A549 (cell line): ENCODE data around the gene TCAP. TPM values are rescaled to one million over a fixed set of nuclear protein-coding genes. Genes with fewer than 3 reads are reported as not detected.

Source experiments
- ATAC-seq, 2 experiments: fragments of 200-7000 bp in 1 of 2; fragments of >200 bp in 1 of 2; cut with Nextera tagmentation in 1 of 2; cut with Tn5 transposase in 1 of 2; 3 replicates each; pipeline versions ENCODE4 v1.8.0 to v1.9.1; 2018 to 2020; ENCODE audit warnings: mild to moderate bottlenecking in 1 of 2, moderate library complexity in 1 of 2
- CTCF ChIA-PET: fragments of 300-600 bp; sonication (Branson Sonifier 250); formaldehyde crosslinking; extraction: SDS; loops from one replicate; lab custom pipeline; 2021; ENCODE audit warnings: antibody characterized with exemption, inconsistent platforms; lab: Yijun Ruan, JAX
- POLR2A ChIA-PET: fragments of 350-600 bp; formaldehyde crosslinking; extraction: SDS; loops from one replicate; lab custom pipeline; 2021; ENCODE audit warnings: antibody characterized with exemption, inconsistent platforms; lab: Yijun Ruan, JAX
- DNase-seq, 2 experiments: peaks; one replicate each; pipeline versions ENCODE4 v3.0.0 to v3.0.0-alpha.2; 2011 to 2016; ENCODE audit warnings: low read depth in 1 of 2, low spot score in 1 of 2
- FAIRE-seq: peaks from 2 replicates; lab custom pipeline; 2011; peaks lifted over from hg19 to GRCh38; lab: Jason Lieb, UNC
- H3K27ac ChIP-seq, 2 experiments: fragments of >200 bp; sonication (Bioruptor Twin); formaldehyde crosslinking; 3 replicates each; pipeline ENCODE4 v1.5.1; 2016 to 2017
- H3K4me1 ChIP-seq: fragments of >200 bp; sonication (Bioruptor Twin); formaldehyde crosslinking; 3 replicates; pipeline ENCODE4 v1.6.1; 2016
- H3K4me2 ChIP-seq: fragments of >200 bp; sonication (Bioruptor Twin); formaldehyde crosslinking; 3 replicates; pipeline ENCODE4 v1.6.1; 2016
- H3K4me3 ChIP-seq: fragments of >200 bp; sonication (Bioruptor Twin); formaldehyde crosslinking; 3 replicates; pipeline ENCODE4 v1.5.1; 2016
- H3K9me3 ChIP-seq: fragments of >200 bp; sonication (Bioruptor Twin); formaldehyde crosslinking; 3 replicates; pipeline ENCODE4 v1.6.1; 2016
- CBX8 ChIP-seq: fragments of 200-600 bp; sonication (generic); IDR thresholded peaks from 2 replicates; pipeline ENCODE4 v1.6.1; 2016
- CEBPB ChIP-seq, 2 experiments: fragments of >200 bp in 1 of 2; sonication (Bioruptor Twin) in 1 of 2; formaldehyde crosslinking in 1 of 2; IDR thresholded peaks; 2 replicates each; pipeline ENCODE4 v1.6.1; 2012 to 2016
- CHD2 ChIP-seq: fragments of 150-350 bp; IDR thresholded peaks from 2 replicates; pipeline ENCODE4 v1.6.1; 2014; ENCODE audit warnings: low read length; ENCODE audit not compliant: partially characterized antibody
- CTCF ChIP-seq: fragments of >200 bp; sonication (Bioruptor Twin); formaldehyde crosslinking; IDR thresholded peaks from 3 replicates; pipeline ENCODE4 v1.5.1; 2016
- E2F6 ChIP-seq: IDR thresholded peaks from 2 replicates; pipeline ENCODE4 v1.6.1; 2012; ENCODE audit warnings: low read depth, borderline replicate concordance
- EHMT2 ChIP-seq: fragments of 200-600 bp; sonication (generic); IDR thresholded peaks from 2 replicates; pipeline ENCODE4 v1.6.1; 2016; ENCODE audit warnings: antibody characterized with exemption, low read depth, mild to moderate bottlenecking, moderate library complexity
- ESRRA ChIP-seq: fragments of 150-350 bp; IDR thresholded peaks from 2 replicates; pipeline ENCODE4 v1.6.1; 2014; ENCODE audit warnings: mild to moderate bottlenecking, low read length, borderline replicate concordance
- FOXS1 ChIP-seq: fragments of 250-450 bp; sonication (Bioruptor Pico); IDR thresholded peaks from 2 replicates; pipeline ENCODE4 v1.5.0; 2020; ENCODE audit warnings: mild to moderate bottlenecking, moderate library complexity
- GATA3 ChIP-seq: IDR thresholded peaks from 2 replicates; pipeline ENCODE4 v1.6.1; 2012; ENCODE audit warnings: borderline replicate concordance
- HES2 ChIP-seq: fragments of >200 bp; sonication (Bioruptor Twin); formaldehyde crosslinking; IDR thresholded peaks from 2 replicates; pipeline ENCODE4 v1.6.1; 2016
- HOXB13 ChIP-seq: fragments of 250-450 bp; sonication (Bioruptor Pico); IDR thresholded peaks from 2 replicates; pipeline ENCODE4 v1.5.0; 2020; ENCODE audit warnings: low read depth, mild to moderate bottlenecking, moderate library complexity
- JUN ChIP-seq, 2 experiments: fragments of >200 bp; sonication (Bioruptor Twin); formaldehyde crosslinking; IDR thresholded peaks; 2 replicates in 1 of 2; 3 replicates in 1 of 2; pipeline ENCODE4 v1.6.1; 2016 to 2017
- MAX ChIP-seq: IDR thresholded peaks from 2 replicates; pipeline ENCODE4 v1.6.1; 2012
- NFE2L2 ChIP-seq: fragments of 150-350 bp; conservative IDR thresholded peaks from 2 replicates; pipeline ENCODE4 v1.6.1; 2014; ENCODE audit warnings: low read length
- NR3C1 ChIP-seq: fragments of >200 bp; sonication (Bioruptor Twin); formaldehyde crosslinking; IDR thresholded peaks from 3 replicates; pipeline ENCODE4 v1.6.1; 2017
- PHF8 ChIP-seq: fragments of 200-600 bp; sonication (generic); IDR thresholded peaks from 2 replicates; pipeline ENCODE4 v1.6.1; 2016; ENCODE audit warnings: low read depth, mild to moderate bottlenecking, antibody characterized with exemption, moderate library complexity, borderline replicate concordance
- POLR2A ChIP-seq: IDR thresholded peaks from 2 replicates; pipeline ENCODE4 v1.6.1; 2012; ENCODE audit warnings: mild to moderate bottlenecking, low read length
- POLR2AphosphoS2 ChIP-seq: conservative IDR thresholded peaks from 2 replicates; pipeline ENCODE4 v1.6.1; 2012; ENCODE audit warnings: low read length, improper control_type of control experiment, inconsistent platforms
- RAD21 ChIP-seq, 2 experiments: fragments of >200 bp in 1 of 2; sonication (Bioruptor Twin) in 1 of 2; formaldehyde crosslinking in 1 of 2; IDR thresholded peaks in 1 of 2; conservative IDR thresholded peaks in 1 of 2; 2 replicates in 1 of 2; 3 replicates in 1 of 2; pipeline ENCODE4 v1.6.1; 2012 to 2018; ENCODE audit warnings: inconsistent platforms in 1 of 2
- RFX5 ChIP-seq: fragments of 450-650 bp; IDR thresholded peaks from 2 replicates; pipeline ENCODE4 v1.7.1; 2014; ENCODE audit warnings: antibody characterized with exemption, mild to moderate bottlenecking, moderate library complexity
- SMC3 ChIP-seq: fragments of >200 bp; sonication (Bioruptor Twin); formaldehyde crosslinking; IDR thresholded peaks from 3 replicates; pipeline ENCODE4 v1.6.1; 2018; ENCODE audit warnings: inconsistent platforms
- USF2 ChIP-seq: fragments of 450-650 bp; IDR thresholded peaks from 2 replicates; pipeline ENCODE4 v1.6.1; 2014; ENCODE audit warnings: antibody characterized with exemption
- ZSCAN20 ChIP-seq: fragments of 250-450 bp; sonication (Bioruptor Pico); IDR thresholded peaks from 2 replicates; pipeline ENCODE4 v1.8.0; 2022; ENCODE audit warnings: mild to moderate bottlenecking, moderate library complexity
- WGBS: methylation state at CpG from one replicate; pipeline ENCODE4 v1.1.6; 2017; ENCODE audit errors: missing lambda C conversion rate; 5-methylcytosine and 5-hydroxymethylcytosine counted together
- polyA plus RNA-seq, 4 experiments: library from polyadenylated mRNA; depleted of rRNA in 3 of 4; stranded (reverse); fragments of >200 nt; fragmentation: RNase III in 1 of 4; extraction: RNeasy Plus Mini Kit Qiagen cat#74134 plus additional on column Dnase treatment in 1 of 4; gene quantifications; 2 replicates in 3 of 4; 3 replicates in 1 of 4; pipeline ENCODE4 v1.2.3, GENCODE V29; 2011 to 2017

The TCAP gene
- polyA plus RNA-seq, 2 of the 4 experiments (the other 2 are of a cell fraction): 0.41 to 1.2 TPM

GRCh38 chr17:39667945-39668924 lies 3.1 kb downstream of the TCAP start, which contains the start of gene PNMT (continued):
- TF ChIP-seq USF2 (no peak), PHF8 (0 out of 2 replicates have a peak, but pooled peaks have one; percentile 21), SMC3 (peak; percentile 71), HOXB13 (0 out of 2 replicates have a peak, but pooled peaks have one; percentile 24), MAX (peak; percentile 91), ZSCAN20 (no peak), E2F6 (peak; percentile 89), RAD21 (conservative IDR thresholded peaks at IDR 0.05 in 1 of 2, IDR thresholded peaks at IDR 0.05 in 1 of 2) (peak; percentile 43 to 49)

- Histone ChIP-seq H3K9me3 (no peaks in the 10 kb centered on the region), H3K4me1 (peaks cover 40% of the 10 kb centered on the region), H3K4me3 (no peak overlapping the region), H3K4me2 (no peak overlapping the region), H3K27ac (no peak overlapping the region)
- ChIA-PET CTCF (interaction anchor here (1.0 to 50.7 kb wide), 11 partner anchors 8 to 123 kb away, joined by 3 to 1391 read pairs (median 7); partner anchors contain the start of genes ERBB2, MIEN1, PGAP3 and PPP1R1B), POLR2A (interaction anchor here (1.3 kb wide), 1 partner anchor 18 kb away, joined by 4 read pairs; the partner anchor contains the start of gene PGAP3)
- FAIRE-seq (no peak), ATAC-seq (no peak), DNase-seq (no peak)
- 93% methylated on average over 23 of the region's 23 CpGs for WGBS
- TF ChIP-seq PHF8: no peak
- no peak for TF ChIP-seq HES2
- TF ChIP-seq NR3C1: no peak
- TF ChIP-seq GATA3: no peak
- TF ChIP-seq CHD2: no peak
- no peak for TF ChIP-seq FOXS1 (CRISPR knock-in tag)
- TF ChIP-seq JUN (IDR thresholded peaks at IDR 0.05): no peak
- no peak for TF ChIP-seq CTCF
- no peak for TF ChIP-seq CBX8
- TF ChIP-seq HOXB13: no peak
- no peak for TF ChIP-seq CEBPB (IDR thresholded peaks at IDR 0.05)
- TF ChIP-seq POLR2AphosphoS2: no peak
- TF ChIP-seq RAD21 (conservative IDR thresholded peaks at IDR 0.05 in 1 of 2, IDR thresholded peaks at IDR 0.05 in 1 of 2): no peak
- no peak for TF ChIP-seq ESRRA
- no peak for TF ChIP-seq POLR2A
- no peak for TF ChIP-seq MAX
- TF ChIP-seq NFE2L2: no peak
- no peak for TF ChIP-seq RFX5
- TF ChIP-seq USF2: no peak
- TF ChIP-seq EHMT2: no peak
Measured at GRCh38 chr17:39669897-39670735, 5.0 kb downstream of the TCAP start.
